T1000 (cell line): ENCODE results near the gene CASP12.

Experiments
- DNase-seq: peaks from one replicate; lab custom pipeline; 2025; ENCODE audit warnings: mixed read lengths; lab: John Stamatoyannopoulos, UW

The CASP12 gene

GRCh38 chr11:104837969-104838639 lies 60.2 kb downstream of the CASP12 start:
- no peak for DNase-seq

GRCh38 chr11:104836691-104837090 lies 61.6 kb downstream of the CASP12 start:
- DNase-seq: no peak
